ENCODE measurements around the gene FAM168A.

Gene FAM168A

DNA sequence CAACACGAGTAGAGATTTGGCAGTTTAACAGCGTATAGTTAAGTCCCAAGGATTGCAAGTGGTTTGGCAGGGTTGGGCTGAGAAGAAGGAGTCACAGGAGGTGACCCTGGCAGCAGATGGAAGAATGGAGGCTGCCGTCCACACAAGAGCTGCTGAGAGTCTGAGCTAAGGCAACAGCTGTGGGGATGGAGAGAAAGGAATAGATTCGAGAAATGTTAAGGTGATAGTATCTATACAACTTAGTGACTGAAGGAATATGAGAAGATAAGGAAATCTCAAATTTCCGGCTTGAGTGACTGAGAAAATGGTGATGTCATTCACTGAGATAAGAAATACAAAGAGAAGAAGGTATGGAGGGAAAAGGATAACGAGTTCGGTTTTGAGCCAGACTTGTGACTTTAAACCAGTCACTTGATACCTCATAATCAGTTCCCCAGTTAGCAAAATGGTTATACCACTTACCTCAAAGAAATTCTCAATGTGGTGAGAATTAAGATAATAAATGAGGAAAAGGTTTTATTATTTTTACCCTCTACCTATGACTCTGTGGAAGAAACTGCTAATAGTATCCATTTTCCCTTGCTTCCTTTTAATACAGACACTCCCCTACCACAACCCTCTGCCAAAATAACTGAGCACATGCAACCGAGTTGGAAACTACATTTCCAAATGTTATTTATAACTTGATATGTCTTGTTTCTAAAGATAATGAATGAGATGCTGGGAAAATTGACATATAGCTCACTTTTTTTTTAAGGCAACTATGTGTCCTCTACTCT, 30.7 kb downstream of the FAM168A start:
- H3K27ac ChIP-seq (replicated peaks): no peak overlapping the region
- no peak for DNase-seq (ENCODE audit: low read depth in 1 of 2, low spot score in 1 of 2)
- TF ChIP-seq, protein P1, sequence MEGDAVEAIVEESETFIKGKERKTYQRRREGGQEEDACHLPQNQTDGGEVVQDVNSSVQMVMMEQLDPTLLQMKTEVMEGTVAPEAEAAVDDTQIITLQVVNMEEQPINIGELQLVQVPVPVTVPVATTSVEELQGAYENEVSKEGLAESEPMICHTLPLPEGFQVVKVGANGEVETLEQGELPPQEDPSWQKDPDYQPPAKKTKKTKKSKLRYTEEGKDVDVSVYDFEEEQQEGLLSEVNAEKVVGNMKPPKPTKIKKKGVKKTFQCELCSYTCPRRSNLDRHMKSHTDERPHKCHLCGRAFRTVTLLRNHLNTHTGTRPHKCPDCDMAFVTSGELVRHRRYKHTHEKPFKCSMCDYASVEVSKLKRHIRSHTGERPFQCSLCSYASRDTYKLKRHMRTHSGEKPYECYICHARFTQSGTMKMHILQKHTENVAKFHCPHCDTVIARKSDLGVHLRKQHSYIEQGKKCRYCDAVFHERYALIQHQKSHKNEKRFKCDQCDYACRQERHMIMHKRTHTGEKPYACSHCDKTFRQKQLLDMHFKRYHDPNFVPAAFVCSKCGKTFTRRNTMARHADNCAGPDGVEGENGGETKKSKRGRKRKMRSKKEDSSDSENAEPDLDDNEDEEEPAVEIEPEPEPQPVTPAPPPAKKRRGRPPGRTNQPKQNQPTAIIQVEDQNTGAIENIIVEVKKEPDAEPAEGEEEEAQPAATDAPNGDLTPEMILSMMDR (IDR thresholded peaks at IDR 0.05; ENCODE audit: insufficient read depth, low read length): no peak
- TF ChIP-seq SPI1 (IDR thresholded peaks at IDR 0.05; ENCODE audit: borderline replicate concordance, low read depth) (no peak), POLR2AphosphoS5 (IDR thresholded peaks at IDR 0.05; ENCODE audit: low read depth) (no peak), GABPA (IDR thresholded peaks at IDR 0.05; ENCODE audit: low read depth) (no peak)
- TF ChIP-seq, protein P2, sequence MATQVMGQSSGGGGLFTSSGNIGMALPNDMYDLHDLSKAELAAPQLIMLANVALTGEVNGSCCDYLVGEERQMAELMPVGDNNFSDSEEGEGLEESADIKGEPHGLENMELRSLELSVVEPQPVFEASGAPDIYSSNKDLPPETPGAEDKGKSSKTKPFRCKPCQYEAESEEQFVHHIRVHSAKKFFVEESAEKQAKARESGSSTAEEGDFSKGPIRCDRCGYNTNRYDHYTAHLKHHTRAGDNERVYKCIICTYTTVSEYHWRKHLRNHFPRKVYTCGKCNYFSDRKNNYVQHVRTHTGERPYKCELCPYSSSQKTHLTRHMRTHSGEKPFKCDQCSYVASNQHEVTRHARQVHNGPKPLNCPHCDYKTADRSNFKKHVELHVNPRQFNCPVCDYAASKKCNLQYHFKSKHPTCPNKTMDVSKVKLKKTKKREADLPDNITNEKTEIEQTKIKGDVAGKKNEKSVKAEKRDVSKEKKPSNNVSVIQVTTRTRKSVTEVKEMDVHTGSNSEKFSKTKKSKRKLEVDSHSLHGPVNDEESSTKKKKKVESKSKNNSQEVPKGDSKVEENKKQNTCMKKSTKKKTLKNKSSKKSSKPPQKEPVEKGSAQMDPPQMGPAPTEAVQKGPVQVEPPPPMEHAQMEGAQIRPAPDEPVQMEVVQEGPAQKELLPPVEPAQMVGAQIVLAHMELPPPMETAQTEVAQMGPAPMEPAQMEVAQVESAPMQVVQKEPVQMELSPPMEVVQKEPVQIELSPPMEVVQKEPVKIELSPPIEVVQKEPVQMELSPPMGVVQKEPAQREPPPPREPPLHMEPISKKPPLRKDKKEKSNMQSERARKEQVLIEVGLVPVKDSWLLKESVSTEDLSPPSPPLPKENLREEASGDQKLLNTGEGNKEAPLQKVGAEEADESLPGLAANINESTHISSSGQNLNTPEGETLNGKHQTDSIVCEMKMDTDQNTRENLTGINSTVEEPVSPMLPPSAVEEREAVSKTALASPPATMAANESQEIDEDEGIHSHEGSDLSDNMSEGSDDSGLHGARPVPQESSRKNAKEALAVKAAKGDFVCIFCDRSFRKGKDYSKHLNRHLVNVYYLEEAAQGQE (IDR thresholded peaks at IDR 0.05; ENCODE audit: insufficient replicate concordance, low read depth): no peak
- H3K27me3 ChIP-seq (ENCODE audit: insufficient read depth, poor library complexity, severe bottlenecking): no peaks in the 10 kb centered on the region
- H3K4me3 ChIP-seq (replicated peaks; ENCODE audit: insufficient read depth, low read length): no peak overlapping the region

DNA sequence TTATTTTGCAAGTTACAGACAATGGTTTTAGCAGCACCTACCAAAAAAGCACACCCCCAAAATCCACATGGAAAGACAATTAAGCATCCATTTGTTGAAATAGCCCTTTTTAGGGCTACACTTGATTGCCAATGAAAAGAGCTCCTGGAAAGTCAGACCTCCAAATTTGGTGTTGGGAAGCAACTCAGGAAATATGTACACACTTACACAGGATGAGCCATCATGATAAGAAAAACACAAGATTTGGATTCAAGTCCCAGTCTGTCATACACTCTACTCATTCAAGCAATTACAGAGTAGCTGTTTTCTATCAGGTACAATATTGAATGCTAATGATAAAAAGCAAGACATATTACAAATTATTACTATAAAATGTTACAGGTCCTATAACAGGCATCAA, 31.5 kb downstream of the FAM168A start:
- DNase-seq (ENCODE audit: low read depth in 1 of 2, low spot score in 1 of 2): no peak

DNA sequence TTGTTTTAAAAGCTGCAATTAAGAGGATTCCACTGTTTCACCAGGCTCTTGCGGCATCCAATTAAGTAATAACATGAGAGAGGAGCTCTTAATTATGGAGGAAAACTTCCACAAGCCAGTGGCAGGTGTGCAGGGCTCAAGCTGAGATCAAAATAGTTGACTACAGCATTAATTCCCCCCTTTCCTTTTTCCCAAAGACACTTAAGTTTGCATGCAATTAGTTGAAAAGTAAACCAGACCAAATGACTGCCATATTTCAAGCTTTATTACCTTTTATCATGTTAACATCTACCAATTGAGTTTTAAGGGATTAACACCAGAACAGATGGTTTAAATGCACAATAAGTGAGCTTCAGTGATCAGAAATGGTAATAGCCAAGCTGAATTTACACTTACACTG, 32.1 kb downstream of the FAM168A start:
- DNase-seq (ENCODE audit: low read depth in 1 of 2, low spot score in 1 of 2): no peak
- Histone ChIP-seq H3K27ac (replicated peaks) (no peak overlapping the region), H3K27me3 (ENCODE audit: insufficient read depth, poor library complexity, severe bottlenecking) (no peaks in the 10 kb centered on the region), H3K4me3 (replicated peaks; ENCODE audit: insufficient read depth, low read length) (no peak overlapping the region)
- TF ChIP-seq POLR2AphosphoS5 (IDR thresholded peaks at IDR 0.05; ENCODE audit: low read depth): no peak
- no peak for TF ChIP-seq SPI1 (IDR thresholded peaks at IDR 0.05; ENCODE audit: borderline replicate concordance, low read depth)
- TF ChIP-seq, protein P1 (IDR thresholded peaks at IDR 0.05; ENCODE audit: insufficient read depth, low read length): no peak
- no peak for TF ChIP-seq GABPA (IDR thresholded peaks at IDR 0.05; ENCODE audit: low read depth)
- TF ChIP-seq, protein P2 (IDR thresholded peaks at IDR 0.05; ENCODE audit: insufficient replicate concordance, low read depth): no peak

More for the DNA sequence above, 31.5 kb downstream of the FAM168A start:
- TF ChIP-seq, protein P1 (IDR thresholded peaks at IDR 0.05; ENCODE audit: insufficient read depth, low read length): no peak
- no peak for TF ChIP-seq GABPA (IDR thresholded peaks at IDR 0.05; ENCODE audit: low read depth)
- no peak for TF ChIP-seq POLR2AphosphoS5 (IDR thresholded peaks at IDR 0.05; ENCODE audit: low read depth)
- no peak for TF ChIP-seq SPI1 (IDR thresholded peaks at IDR 0.05; ENCODE audit: borderline replicate concordance, low read depth)
- TF ChIP-seq, protein P2 (IDR thresholded peaks at IDR 0.05; ENCODE audit: insufficient replicate concordance, low read depth): no peak
- no peaks in the 10 kb centered on the region for H3K27me3 ChIP-seq (ENCODE audit: insufficient read depth, poor library complexity, severe bottlenecking)
- H3K4me3 ChIP-seq (replicated peaks; ENCODE audit: insufficient read depth, low read length): no peak overlapping the region
- no peak overlapping the region for H3K27ac ChIP-seq (replicated peaks)

All from HL-60 (cell line).